H1 (cell line): ENCODE measurements around the gene PIP5K1C. TPM values are rescaled to one million over a fixed set of nuclear protein-coding genes. Genes with fewer than 3 reads are reported as not detected.

Experiments used
- CTCF ChIA-PET: fragments of 300-600 bp; sonication (Branson Sonifier 250); formaldehyde crosslinking; loops from one replicate; lab custom pipeline; 2021; ENCODE audit not compliant: partially characterized antibody; lab: Charles Lee
- POLR2A ChIA-PET: fragments of 300-600 bp; sonication (Branson Sonifier 250); formaldehyde crosslinking; loops from one replicate; lab custom pipeline; 2021; ENCODE audit warnings: inconsistent platforms; ENCODE audit not compliant: partially characterized antibody; lab: Charles Lee
- DNase-seq, 2 experiments: peaks; one replicate each; pipeline versions ENCODE4 v3.0.0 to v3.0.0-alpha.2; 2010 to 2022; ENCODE audit warnings: low spot score in 2 of 2, low read depth in 1 of 2, mixed read lengths in 1 of 2
- FAIRE-seq: peaks from 2 replicates; lab custom pipeline; 2011; peaks lifted over from hg19 to GRCh38; lab: Jason Lieb, UNC
- H2AFZ ChIP-seq: 2 replicates; pipeline ENCODE4 v1.8.1; 2012; ENCODE audit warnings: low read length, inconsistent platforms
- H2AK5ac ChIP-seq: 2 replicates; pipeline ENCODE4 v1.6.1; 2013; ENCODE audit warnings: low read depth, low read length
- H2BK120ac ChIP-seq: replicated peaks from 2 replicates; pipeline ENCODE3; 2013; ENCODE audit warnings: low read depth, low read length, inconsistent platforms
- H2BK12ac ChIP-seq: 2 replicates; pipeline ENCODE4 v1.6.1; 2013; ENCODE audit warnings: low read depth, low read length
- H2BK15ac ChIP-seq: 2 replicates; pipeline ENCODE4 v1.6.1; 2013; ENCODE audit warnings: low read length
- H2BK20ac ChIP-seq: 2 replicates; pipeline ENCODE4 v1.6.1; 2013; ENCODE audit warnings: low read length
- H2BK5ac ChIP-seq: 2 replicates; pipeline ENCODE4 v1.6.1; 2013; ENCODE audit warnings: low read depth, low read length
- H3K14ac ChIP-seq: 2 replicates; pipeline ENCODE4 v1.6.1; 2013; ENCODE audit warnings: inconsistent platforms; ENCODE audit not compliant: insufficient read length
- H3K18ac ChIP-seq: 2 replicates; pipeline ENCODE4 v1.6.1; 2013; ENCODE audit warnings: low read length; ENCODE audit errors: extremely low read depth
- H3K23ac ChIP-seq: 2 replicates; pipeline ENCODE4 v1.6.1; 2013; ENCODE audit warnings: inconsistent platforms; ENCODE audit not compliant: insufficient read length
- H3K23me2 ChIP-seq: 2 replicates; pipeline ENCODE4 v1.6.1; 2013; ENCODE audit warnings: low read depth, low read length
- H3K27ac ChIP-seq: 2 replicates; pipeline ENCODE4 v1.6.1; 2011; ENCODE audit warnings: low read depth, low read length, inconsistent platforms
- H3K27me3 ChIP-seq, 4 experiments: replicated peaks in 1 of 4; 1 replicate in 1 of 4; 2 replicates in 3 of 4; pipeline versions ENCODE4 v1.6.1 to v1.8.1; 2011 to 2013; ENCODE audit warnings: low read length in 3 of 4, mild to moderate bottlenecking in 3 of 4, inconsistent platforms in 2 of 4, mixed read lengths in 2 of 4, moderate library complexity in 1 of 4; ENCODE audit not compliant: control insufficient read depth in 3 of 4, insufficient read depth in 3 of 4; ENCODE audit errors: extremely low read depth in 1 of 4
- H3K36me3 ChIP-seq, 4 experiments: 2 replicates each; pipeline versions ENCODE4 v1.6.1 to v1.8.1; 2011 to 2013; ENCODE audit warnings: mild to moderate bottlenecking in 4 of 4, low read length in 3 of 4, moderate library complexity in 2 of 4, control low read depth in 1 of 4, inconsistent platforms in 1 of 4; ENCODE audit not compliant: insufficient read depth in 4 of 4, control insufficient read depth in 2 of 4
- H3K4ac ChIP-seq: replicated peaks from 2 replicates; pipeline ENCODE3; 2013; ENCODE audit warnings: low read length, low read depth, mixed read lengths, inconsistent platforms; ENCODE audit not compliant: insufficient read length
- H3K4me1 ChIP-seq, 4 experiments: replicated peaks in 1 of 4; 1 replicate in 1 of 4; 2 replicates in 3 of 4; pipeline versions ENCODE4 v1.6.1 to v1.8.1; 2011 to 2013; ENCODE audit warnings: low read length in 3 of 4, inconsistent platforms in 2 of 4, mixed read lengths in 1 of 4; ENCODE audit not compliant: insufficient read depth in 4 of 4, control insufficient read depth in 3 of 4
- H3K4me2 ChIP-seq, 2 experiments: 2 replicates each; pipeline versions ENCODE4 v1.6.1 to v1.8.1; 2011 to 2013; ENCODE audit warnings: low read depth in 2 of 2, low read length in 2 of 2, control low read depth in 1 of 2, inconsistent platforms in 1 of 2, mild to moderate bottlenecking in 1 of 2; ENCODE audit not compliant: insufficient read depth in 1 of 2
- H3K4me3 ChIP-seq, 4 experiments: fragments of 200-600, 300-600 bp in 1 of 4; sonication (generic), shearing (Covaris generic), sonication (Bioruptor Twin) in 1 of 4; 2 replicates each; pipeline versions ENCODE4 v1.5.1 to v1.8.1; 2011 to 2016; ENCODE audit warnings: low read length in 4 of 4, low read depth in 3 of 4, control low read depth in 2 of 4, inconsistent platforms in 2 of 4, mild to moderate bottlenecking in 2 of 4, mixed read lengths in 1 of 4, moderate library complexity in 1 of 4; ENCODE audit not compliant: insufficient read depth in 2 of 4; ENCODE audit errors: extremely low read depth in 1 of 4
- H3K56ac ChIP-seq: replicated peaks from 2 replicates; pipeline ENCODE3; 2013; ENCODE audit warnings: low read depth, mild to moderate bottlenecking, mixed read lengths, low read length, inconsistent platforms; ENCODE audit not compliant: insufficient read length
- H3K79me1 ChIP-seq: 2 replicates; pipeline ENCODE4 v1.6.1; 2013; ENCODE audit warnings: low read depth, low read length, control low read depth
- H3K79me2 ChIP-seq, 2 experiments: 2 replicates each; pipeline versions ENCODE4 v1.6.1 to v1.8.1; 2012 to 2013; ENCODE audit warnings: low read length in 2 of 2, mild to moderate bottlenecking in 2 of 2, inconsistent platforms in 1 of 2; ENCODE audit not compliant: insufficient read depth in 2 of 2, control insufficient read depth in 1 of 2
- H3K9ac ChIP-seq, 4 experiments: replicated peaks in 1 of 4; 1 replicate in 1 of 4; 2 replicates in 3 of 4; pipeline versions ENCODE4 v1.6.1 to v1.8.1; 2011 to 2013; ENCODE audit warnings: low read depth in 3 of 4, low read length in 3 of 4, control low read depth in 2 of 4, mild to moderate bottlenecking in 2 of 4, moderate library complexity in 2 of 4, inconsistent platforms in 1 of 4; ENCODE audit errors: extremely low read depth in 1 of 4
- H3K9me3 ChIP-seq, 2 experiments: 2 replicates each; pipeline versions ENCODE4 v1.6.1 to v1.8.1; 2012 to 2013; ENCODE audit warnings: mild to moderate bottlenecking in 2 of 2, moderate library complexity in 2 of 2, control low read depth in 1 of 2, inconsistent platforms in 1 of 2, low read depth in 1 of 2, low read length in 1 of 2, mixed read lengths in 1 of 2; ENCODE audit not compliant: insufficient read depth in 2 of 2
- H4K20me1 ChIP-seq, 2 experiments: replicated peaks in 1 of 2; 2 replicates each; pipeline versions ENCODE3 to v1.8.1; 2011 to 2013; ENCODE audit warnings: inconsistent platforms in 2 of 2, low read length in 2 of 2, mild to moderate bottlenecking in 1 of 2; ENCODE audit not compliant: insufficient read depth in 2 of 2, control insufficient read depth in 1 of 2
- H4K5ac ChIP-seq: 2 replicates; pipeline ENCODE4 v1.6.1; 2013; ENCODE audit warnings: low read length, low read depth, mixed read lengths, inconsistent platforms; ENCODE audit not compliant: insufficient read length
- H4K8ac ChIP-seq: 2 replicates; pipeline ENCODE4 v1.8.0; 2013; ENCODE audit warnings: mild to moderate bottlenecking, moderate library complexity, low read length, inconsistent platforms; ENCODE audit not compliant: insufficient read depth; ENCODE audit errors: extremely low read depth
- H4K91ac ChIP-seq: replicated peaks from 2 replicates; pipeline ENCODE3; 2013; ENCODE audit warnings: low read length, mixed read lengths, inconsistent platforms; ENCODE audit not compliant: insufficient read length
- ASH2L ChIP-seq: fragments of 200-600, 300-600 bp; sonication (generic); IDR thresholded peaks from one replicate; pipeline ENCODE4 v1.7.1; 2017; ENCODE audit warnings: low read length
- EGR1 ChIP-seq: IDR thresholded peaks from 2 replicates; pipeline ENCODE4 v1.6.1; 2011; ENCODE audit warnings: low read depth, low read length, borderline replicate concordance
- EP300 ChIP-seq, 2 experiments: IDR thresholded peaks; 1 replicate in 1 of 2; 2 replicates in 1 of 2; pipeline ENCODE4 v1.6.1; 2011 to 2012; ENCODE audit warnings: low read depth in 2 of 2, low read length in 2 of 2, mild to moderate bottlenecking in 2 of 2, borderline replicate concordance in 1 of 2, inconsistent platforms in 1 of 2, moderate library complexity in 1 of 2
- GABPA ChIP-seq: IDR thresholded peaks from 2 replicates; pipeline ENCODE4 v1.6.1; 2011; ENCODE audit warnings: mild to moderate bottlenecking, low read length, moderate library complexity, borderline replicate concordance; ENCODE audit not compliant: insufficient read depth
- KDM1A ChIP-seq: fragments of 200-600, 300-600 bp; sonication (generic); IDR thresholded peaks from 2 replicates; pipeline ENCODE4 v1.7.1; 2016; ENCODE audit warnings: mild to moderate bottlenecking, low read length, borderline replicate concordance
- KDM4A ChIP-seq: IDR thresholded peaks from one replicate; pipeline ENCODE4 v1.7.1; 2012; ENCODE audit warnings: low read depth, mild to moderate bottlenecking, moderate library complexity, low read length, inconsistent platforms; ENCODE audit not compliant: severe bottlenecking
- SIRT6 ChIP-seq: IDR thresholded peaks from one replicate; pipeline ENCODE4 v1.7.1; 2012; ENCODE audit warnings: low read length, inconsistent platforms
- TAF1 ChIP-seq: IDR thresholded peaks from 2 replicates; pipeline ENCODE4 v1.6.1; 2011; ENCODE audit warnings: mild to moderate bottlenecking, low read depth, low read length
- WGBS, 2 experiments: shearing (Covaris generic) in 1 of 2; methylation state at CpG; one replicate each; pipeline versions ENCODE4 v1.1.6 to v1.1.7; 2013 to 2015; ENCODE audit warnings: low lambda C conversion rate in 2 of 2, mixed read lengths in 2 of 2, inconsistent platforms in 1 of 2, low coverage in 1 of 2, missing lambda C conversion rate in 1 of 2; ENCODE audit not compliant: insufficient replicate concordance in 2 of 2, insufficient coverage in 1 of 2, insufficient read length in 1 of 2; ENCODE audit errors: extremely low coverage in 1 of 2, missing lambda C conversion rate in 1 of 2; 5-methylcytosine and 5-hydroxymethylcytosine counted together
- polyA plus RNA-seq, 7 experiments: library from polyadenylated mRNA; depleted of rRNA in 3 of 7; stranded (reverse) in 5 of 7; unstranded in 2 of 7; fragments of >200 nt in 5 of 7; fragments of 200-250 nt in 2 of 7; gene quantifications; 1 replicate in 5 of 7; 2 replicates in 1 of 7; 4 replicates in 1 of 7; pipeline versions ENCODE4 v1.2.1 to v1.2.3, GENCODE V29; 2011 to 2013; ENCODE audit warnings: missing spikeins in 2 of 7, mixed read lengths in 2 of 7
- total RNA-seq: library from RNA; stranded (reverse); fragmentation: NEBNext Ultra II Directional; extraction: Animal tissue kit (Norgen Biotek cat#: 25700); gene quantifications from 2 replicates; pipeline ENCODE4 v1.2.1, GENCODE V29; 2021
- TF ChIP-seq, protein P1 (sequence below): IDR thresholded peaks from 2 replicates; pipeline ENCODE4 v1.6.1; 2011; ENCODE audit warnings: low read depth, mild to moderate bottlenecking, low read length; ENCODE audit not compliant: insufficient read depth

Gene PIP5K1C
- total and polyA plus RNA-seq, 2 of the 8 experiments (the other 6 are each of a cell fraction or from before 2014, with no cell fraction given): 10.6 to 32.9 TPM

DNA sequence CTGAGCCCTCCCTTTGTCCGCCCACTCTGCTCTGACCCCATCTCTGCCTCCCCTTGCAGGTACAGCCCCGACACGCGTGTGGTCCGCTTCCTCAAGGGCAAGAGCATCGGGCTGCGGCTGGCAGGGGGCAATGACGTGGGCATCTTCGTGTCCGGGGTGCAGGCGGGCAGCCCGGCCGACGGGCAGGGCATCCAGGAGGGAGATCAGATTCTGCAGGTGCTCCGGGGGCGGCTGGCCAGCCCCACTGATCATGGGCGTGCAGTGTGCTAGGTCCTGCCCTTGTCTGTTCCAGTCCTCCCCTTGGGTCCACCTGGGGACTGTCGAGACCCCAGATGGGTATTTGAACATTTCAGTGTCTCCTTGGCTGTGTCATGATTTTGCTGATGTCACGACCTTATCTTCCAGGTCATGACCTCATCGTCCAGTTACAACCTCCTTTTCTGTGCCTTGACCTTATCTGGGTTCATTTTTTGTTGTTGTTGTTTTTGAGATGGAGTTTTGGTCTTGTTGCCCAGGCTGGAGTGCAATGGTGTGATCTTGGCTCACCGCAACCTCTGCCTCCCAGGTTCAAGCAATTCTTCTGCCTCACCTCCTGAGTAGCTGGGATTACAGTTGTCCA lies 35.9 kb upstream of the PIP5K1C start:
- no peak overlapping the region for H4K91ac ChIP-seq
- no peak overlapping the region for H2BK20ac ChIP-seq
- H4K20me1 ChIP-seq: peaks cover 0 to 3% of the 10 kb centered on the region in 2 experiments
- H2BK12ac ChIP-seq: no peak overlapping the region
- H3K4me1 ChIP-seq: no peaks in the 10 kb centered on the region
- H3K18ac ChIP-seq: no peak overlapping the region
- H3K23me2 ChIP-seq: no peaks in the 10 kb centered on the region
- H3K79me2 ChIP-seq: no peaks in the 10 kb centered on the region
- H3K14ac ChIP-seq: no peak overlapping the region
- 92% methylated on average over 17 of the region's 21 CpGs; no CpG with 5 or more reads in 1 of the 2 experiments for WGBS, 2 experiments
- H2AK5ac ChIP-seq: no peak overlapping the region
- no peak overlapping the region for H3K4me2 ChIP-seq
- no peak overlapping the region for H4K8ac ChIP-seq
- H2BK5ac ChIP-seq: no peak overlapping the region
- H3K56ac ChIP-seq: no peak overlapping the region
- TF ChIP-seq KDM1A: no peak
- no peak for TF ChIP-seq ASH2L
- no peak for TF ChIP-seq EP300 (IDR thresholded peaks at IDR 0.05; ENCODE audit: borderline replicate concordance in 1 of 2, low read depth in 2 of 2, low read length in 2 of 2)
- TF ChIP-seq GABPA: no peak
- no peak for TF ChIP-seq SIRT6
- no peak for TF ChIP-seq EGR1
- no peak for TF ChIP-seq TAF1
- TF ChIP-seq, protein P1, sequence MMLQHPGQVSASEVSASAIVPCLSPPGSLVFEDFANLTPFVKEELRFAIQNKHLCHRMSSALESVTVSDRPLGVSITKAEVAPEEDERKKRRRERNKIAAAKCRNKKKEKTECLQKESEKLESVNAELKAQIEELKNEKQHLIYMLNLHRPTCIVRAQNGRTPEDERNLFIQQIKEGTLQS: no peak
- TF ChIP-seq KDM4A: no peak
- no peaks in the 10 kb centered on the region for H3K9me3 ChIP-seq
- H3K4me3 ChIP-seq: no peak overlapping the region
- no peak overlapping the region for H3K4ac ChIP-seq
- no peak overlapping the region for H3K23ac ChIP-seq
- no peaks in the 10 kb centered on the region for H3K27me3 ChIP-seq
- no peak overlapping the region for H2AFZ ChIP-seq
- no peak overlapping the region for H2BK120ac ChIP-seq
- H3K9ac ChIP-seq: no peak overlapping the region
- FAIRE-seq (no peak), DNase-seq (no peak)
- no peak overlapping the region for H2BK15ac ChIP-seq
- no peak overlapping the region for H4K5ac ChIP-seq
- H3K36me3 ChIP-seq: peaks cover 0 to 7% (median 3%) of the 10 kb centered on the region in 4 experiments; a peak in 5 of 8 replicates
- ChIA-PET POLR2A (interaction anchor here (0.6 to 0.7 kb wide), 2 partner anchors 11 to 239 kb away, joined by 3 read pairs; no protein-coding TSS in a partner anchor), CTCF (interaction anchor here (0.6 kb wide), 1 partner anchor 77 kb away, joined by 5 read pairs; no protein-coding TSS in a partner anchor)
- no peak overlapping the region for H3K27ac ChIP-seq
- H3K79me1 ChIP-seq: no peaks in the 10 kb centered on the region
